ENCODE results near the gene BNC2.

The BNC2 gene

GRCh38 chr9:16597136-16597535, 273.3 kb downstream of the BNC2 start:
- no peak for DNase-seq (ENCODE audit: low read depth)

DNA sequence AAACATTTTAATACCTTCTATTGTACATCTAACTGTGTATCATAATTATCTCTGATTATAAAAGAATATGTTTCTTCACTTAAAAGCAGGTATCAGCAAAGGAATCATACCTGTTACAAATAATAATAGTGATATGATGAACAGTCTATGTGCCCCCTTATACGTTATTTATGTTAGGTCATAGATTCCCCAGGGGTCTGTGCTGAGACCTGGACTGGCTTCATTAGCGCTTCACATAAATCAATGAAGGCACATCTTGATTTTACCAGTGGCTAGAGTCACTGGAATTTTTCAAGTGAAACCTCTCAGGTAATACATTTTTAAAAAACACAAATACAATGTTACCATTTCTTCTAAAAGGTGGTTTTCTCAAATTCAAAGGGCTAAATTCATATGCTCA, 275.2 kb downstream of the BNC2 start:
- DNase-seq (ENCODE audit: low read depth), result no peak

DNA sequence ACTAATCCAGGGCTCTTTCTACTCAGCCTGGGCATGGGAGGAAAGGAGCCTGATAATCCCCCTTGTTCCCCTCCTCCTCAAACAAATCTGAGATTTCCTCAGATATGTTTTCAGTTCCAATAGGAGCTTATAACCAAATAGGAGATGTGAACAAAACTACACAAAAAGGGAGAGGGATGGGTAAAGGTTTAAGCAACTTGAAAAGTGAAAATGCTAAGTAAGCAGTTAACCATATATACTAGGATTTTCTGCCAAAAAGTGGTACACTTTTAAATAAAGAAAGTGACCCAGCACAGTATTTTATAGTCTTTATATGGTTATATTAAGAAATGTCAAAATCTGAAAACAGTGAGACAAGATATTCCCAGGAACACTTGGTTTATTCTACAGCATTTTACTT, 275.7 kb downstream of the BNC2 start:
- no peak for DNase-seq (ENCODE audit: low read depth)

DNA sequence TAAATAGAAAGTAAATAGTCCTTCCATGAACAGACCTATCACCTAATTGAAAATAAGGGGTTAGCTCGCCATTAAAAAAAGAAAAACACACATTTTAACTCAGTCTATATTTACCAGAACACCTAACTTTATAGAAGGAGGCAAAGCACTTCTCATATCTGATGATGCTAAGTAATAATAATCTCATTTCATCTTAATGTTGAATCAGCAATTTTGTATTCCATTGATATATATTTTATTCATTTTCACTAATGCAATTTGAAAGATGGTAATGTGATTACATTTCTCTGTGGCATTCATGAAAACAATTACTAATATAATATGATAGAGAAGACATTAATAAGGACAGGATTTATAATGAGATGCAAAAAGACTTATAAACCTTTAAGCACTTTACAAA, 276.7 kb downstream of the BNC2 start:
- DNase-seq (ENCODE audit: low read depth), result no peak

GRCh38 chr9:16591092-16591491, 279.4 kb downstream of the BNC2 start:
- DNase-seq (ENCODE audit: low read depth), result no peak

DNA sequence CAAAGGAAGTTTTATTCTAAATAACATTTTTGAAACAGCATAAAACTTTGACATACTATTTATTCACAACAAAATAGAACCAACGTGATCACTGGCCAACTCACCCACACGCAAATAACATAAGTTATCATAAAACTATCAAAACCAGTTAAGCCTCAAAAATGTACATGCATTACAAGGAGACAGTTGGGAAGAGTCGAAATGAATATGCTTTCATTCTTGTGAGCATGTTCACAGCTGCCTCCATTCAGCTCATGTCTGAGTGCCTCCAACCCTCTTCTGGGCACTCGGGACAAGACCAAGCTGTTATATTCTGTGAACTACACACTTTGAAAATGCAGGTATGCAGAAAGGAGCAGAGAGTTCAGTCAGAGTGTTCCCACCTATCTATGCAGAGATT, 284.9 kb downstream of the BNC2 start:
- no peak for DNase-seq (ENCODE audit: low read depth)

DNA sequence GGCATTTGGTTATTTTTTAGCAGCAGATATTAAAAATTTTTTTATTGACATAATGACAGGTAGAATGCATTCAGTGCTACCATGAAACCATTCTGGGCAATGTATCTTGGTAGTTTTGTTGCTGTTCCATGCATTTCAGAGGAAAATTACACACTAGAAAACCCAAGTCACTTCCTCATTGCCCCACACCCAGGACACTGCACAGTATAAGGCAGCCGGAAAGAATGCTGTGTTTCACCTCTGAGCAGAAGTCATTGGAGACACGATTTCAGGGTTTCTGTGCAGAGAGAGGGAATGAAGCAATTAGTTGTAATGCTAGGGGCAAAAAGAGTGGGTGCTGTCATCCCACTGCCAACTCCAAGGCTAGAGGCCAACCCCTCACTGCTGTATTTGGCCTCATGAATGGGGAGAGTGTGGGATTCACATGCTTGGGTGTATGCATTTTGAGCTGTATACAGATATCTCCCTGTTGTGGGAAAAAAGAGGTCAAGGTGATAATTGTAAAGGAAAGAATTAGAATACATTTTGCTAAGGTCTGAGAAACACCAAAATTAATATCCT, 290.5 kb downstream of the BNC2 start:
- DNase-seq (ENCODE audit: low read depth), result no peak

DNA sequence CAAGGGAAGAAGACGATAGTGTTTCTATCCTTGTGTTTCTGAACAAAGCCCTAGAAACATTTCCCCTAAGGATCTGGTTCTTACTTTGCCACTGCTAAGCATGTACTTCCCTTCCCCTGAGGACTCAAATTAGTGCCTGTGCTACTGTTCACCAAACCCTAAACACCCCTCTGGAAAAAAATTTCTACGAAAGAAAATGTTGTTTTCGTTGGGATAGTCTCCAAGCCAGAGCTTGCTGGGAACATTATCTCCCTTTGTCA, 294.6 kb downstream of the BNC2 start:
- no peak for DNase-seq (ENCODE audit: low read depth)

DNA sequence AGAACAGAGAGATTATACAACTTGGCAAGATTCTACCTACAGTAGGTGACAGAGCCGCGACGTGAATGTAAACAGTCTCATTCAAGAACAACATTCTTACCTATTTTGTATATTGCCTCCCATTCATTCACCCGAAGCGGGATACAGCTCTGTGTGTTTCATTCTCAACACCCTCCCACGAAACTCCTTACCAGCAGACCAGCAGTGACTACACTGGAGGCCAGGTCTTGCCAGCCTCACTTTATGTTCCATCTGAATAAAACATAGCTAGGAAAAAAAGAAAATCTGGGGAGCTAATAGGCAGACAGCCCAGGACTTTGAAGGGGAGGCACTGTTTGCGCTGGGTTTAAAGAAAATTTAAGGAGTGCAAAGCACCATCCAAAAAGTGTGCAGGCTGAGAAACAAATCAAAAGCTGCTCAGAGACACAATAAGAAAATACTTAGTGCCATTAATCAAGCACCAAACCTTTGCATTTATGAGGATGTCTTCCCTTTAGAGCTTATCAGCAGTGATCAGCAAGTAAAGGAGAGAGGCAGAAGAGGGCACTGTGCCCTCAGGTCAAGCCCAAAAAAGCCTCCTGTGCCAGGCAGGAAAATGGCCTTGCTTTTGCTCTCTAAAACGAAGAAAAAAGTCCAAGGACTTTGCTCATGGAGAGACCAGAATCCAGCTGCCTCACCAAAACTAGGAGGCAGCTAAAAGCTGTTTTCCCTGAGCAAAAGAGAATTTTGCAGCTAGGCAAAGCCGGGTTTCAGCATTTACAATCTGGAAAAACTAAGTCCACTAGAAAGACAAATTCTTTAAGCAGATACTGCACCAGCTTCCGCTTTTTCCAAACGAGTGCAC, 295.1 kb downstream of the BNC2 start:
- no peak for DNase-seq (ENCODE audit: low read depth)

DNA sequence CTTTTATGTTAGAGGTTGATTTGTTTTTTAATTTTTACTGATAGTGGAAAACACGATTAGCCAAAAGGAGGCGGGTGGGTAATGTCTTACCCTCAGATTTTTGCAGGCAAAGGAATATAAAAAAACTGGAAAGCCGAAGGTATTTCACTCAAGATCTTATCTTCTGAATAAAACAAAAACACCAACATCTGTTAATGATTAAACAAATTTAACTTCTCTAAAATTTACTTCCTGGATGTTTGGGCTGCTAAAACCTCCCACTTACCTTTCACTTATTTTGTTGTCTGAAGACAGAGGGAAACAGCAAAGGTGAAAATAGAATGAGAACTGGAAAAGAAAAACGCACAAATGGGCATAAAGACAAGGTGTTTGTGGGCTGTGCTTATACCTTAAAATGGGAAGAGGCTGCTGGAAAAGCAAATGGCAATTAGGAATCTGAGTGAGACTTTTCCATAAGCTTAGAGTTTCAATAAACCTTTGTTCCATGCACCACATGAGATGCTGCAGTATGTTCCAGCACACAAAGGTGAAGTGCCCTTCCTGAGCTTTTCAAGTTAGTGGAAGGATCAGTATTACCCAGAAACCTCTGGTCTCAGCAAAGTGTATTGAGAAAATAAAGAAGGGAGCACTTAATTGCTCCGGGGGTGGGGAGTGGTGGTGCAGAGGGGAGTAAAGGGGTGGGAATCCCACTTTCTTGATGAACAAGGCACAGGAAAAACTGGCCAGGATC, 298.3 kb downstream of the BNC2 start:
- no peak for DNase-seq (ENCODE audit: low read depth)

GRCh38 chr9:16571127-16571802, 299.2 kb downstream of the BNC2 start:
- no peak for DNase-seq (ENCODE audit: low read depth)

DNA sequence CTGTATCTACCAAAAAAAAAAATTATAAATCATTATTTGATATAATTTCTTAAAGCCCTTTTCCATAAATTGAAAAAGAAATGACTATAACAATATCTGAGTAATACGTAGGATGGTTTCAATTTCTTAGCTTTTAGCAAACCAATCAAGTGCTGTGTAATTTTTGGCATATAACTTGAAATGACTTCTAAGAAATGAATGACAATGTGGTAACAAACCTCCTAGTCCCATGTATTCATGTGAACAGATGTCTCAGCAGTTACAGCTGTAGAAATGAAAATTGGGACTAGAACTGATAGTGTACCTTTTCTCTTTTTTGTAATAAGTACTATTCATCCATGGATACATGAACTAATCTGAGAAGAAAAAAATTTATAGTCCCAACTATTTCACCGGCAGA, 307.0 kb downstream of the BNC2 start:
- no peak for DNase-seq (ENCODE audit: low read depth)

GRCh38 chr9:16561121-16561520, 309.3 kb downstream of the BNC2 start:
- DNase-seq (ENCODE audit: low read depth), result no peak

DNA sequence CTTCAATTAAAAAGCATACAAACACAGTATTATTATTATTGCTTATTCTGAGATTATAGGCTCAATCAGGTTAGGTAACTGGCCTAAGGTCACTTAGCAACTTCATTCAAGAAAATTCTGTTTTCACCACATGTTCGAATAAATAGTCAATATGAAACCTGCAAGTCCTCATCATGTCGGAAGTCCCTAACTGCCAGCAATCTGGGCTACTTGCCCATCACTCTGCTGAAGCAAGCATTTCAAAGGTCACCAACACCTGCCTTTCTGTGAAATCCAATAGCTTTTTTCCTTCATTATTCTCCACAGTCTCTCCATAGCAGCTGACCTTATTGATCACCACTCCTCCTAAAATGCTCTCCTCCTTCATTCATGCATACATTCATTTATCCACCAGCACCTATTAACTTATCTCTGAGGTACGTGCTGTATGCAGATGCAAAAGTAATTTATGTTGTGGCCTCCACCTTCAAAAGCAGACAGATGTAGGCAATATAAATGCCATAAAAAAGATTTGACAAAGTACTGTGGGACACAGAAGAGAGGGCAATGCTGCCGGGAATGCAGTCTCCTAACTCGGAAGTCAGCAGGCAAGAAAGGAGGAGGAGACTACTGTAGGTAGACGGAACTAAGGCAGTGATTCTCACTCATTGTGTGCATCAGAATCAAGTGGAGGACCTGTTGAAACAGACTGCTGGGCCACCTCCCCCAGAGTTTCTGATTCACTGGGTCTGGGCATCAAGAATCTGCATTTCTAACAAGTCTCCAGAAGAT, 310.9 kb downstream of the BNC2 start:
- no peak for DNase-seq (ENCODE audit: low read depth)

DNA sequence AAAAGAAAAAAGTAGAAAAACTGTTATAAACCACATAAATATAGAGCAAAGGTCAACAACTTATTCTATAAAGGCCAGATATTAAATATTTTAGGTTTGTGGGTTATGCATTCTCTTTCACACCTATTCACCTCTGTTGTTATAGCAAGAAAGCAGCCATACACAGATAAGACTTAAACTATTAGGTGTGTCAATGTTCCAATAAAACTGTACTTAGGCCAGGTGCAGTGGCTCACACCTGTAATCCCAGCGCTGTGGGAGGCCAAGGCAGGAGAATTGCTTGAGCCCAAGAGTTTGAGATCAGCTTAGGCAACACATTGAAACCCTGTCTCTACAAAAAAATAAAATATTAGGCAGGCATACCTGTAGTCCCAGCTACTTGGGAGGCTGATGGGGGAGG, 314.7 kb downstream of the BNC2 start:
- DNase-seq (ENCODE audit: low read depth), result no peak

- no peak for DNase-seq (ENCODE audit: low read depth)
These were observed 316.5 kb downstream of the BNC2 start for GRCh38 chr9:16553869-16554540.

- DNase-seq (ENCODE audit: low read depth), result no peak
These were observed 318.2 kb downstream of the BNC2 start for GRCh38 chr9:16552252-16552651.

GRCh38 chr9:16551692-16552091, 318.8 kb downstream of the BNC2 start:
- DNase-seq (ENCODE audit: low read depth), result no peak

GRCh38 chr9:16545639-16546038, 324.8 kb downstream of the BNC2 start:
- no peak for DNase-seq (ENCODE audit: low read depth)

DNA sequence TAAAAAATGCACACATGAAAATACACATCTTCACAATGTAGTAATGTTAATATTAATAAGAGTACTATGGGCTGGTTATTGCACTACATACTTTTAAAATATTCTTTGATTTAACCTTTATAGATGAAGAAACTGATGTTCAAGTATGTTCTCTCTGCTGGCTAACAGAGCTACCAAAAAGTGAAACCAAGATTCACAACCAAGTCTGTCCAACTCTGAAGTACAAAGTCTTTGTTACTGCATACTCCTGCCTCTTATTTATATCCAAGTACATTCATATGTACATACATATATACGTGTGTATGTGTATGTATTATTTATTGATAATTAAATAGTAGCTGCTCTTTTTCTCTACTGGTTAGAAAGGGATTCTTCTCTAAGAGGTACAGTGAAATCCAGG, 325.6 kb downstream of the BNC2 start:
- DNase-seq (ENCODE audit: low read depth), result no peak

DNA sequence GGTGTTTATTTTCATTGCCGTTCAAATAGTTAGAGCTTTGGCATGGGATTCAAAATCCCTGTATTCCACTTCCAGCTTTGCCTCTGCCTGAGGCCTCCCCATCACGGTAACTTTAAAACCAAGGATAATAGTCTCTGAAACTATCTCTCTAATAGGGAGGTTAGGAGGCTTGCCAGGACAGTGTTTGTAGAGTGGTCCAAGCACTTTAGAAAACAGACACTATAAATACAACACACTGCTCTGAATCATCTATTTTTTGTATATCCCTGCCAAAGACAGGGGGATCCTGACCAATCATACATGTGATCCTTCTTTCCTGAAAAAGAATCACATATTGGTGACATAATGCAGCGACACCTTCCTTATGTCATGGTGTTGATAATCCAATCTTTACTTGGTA, 326.8 kb downstream of the BNC2 start:
- DNase-seq (ENCODE audit: low read depth), result no peak

DNA sequence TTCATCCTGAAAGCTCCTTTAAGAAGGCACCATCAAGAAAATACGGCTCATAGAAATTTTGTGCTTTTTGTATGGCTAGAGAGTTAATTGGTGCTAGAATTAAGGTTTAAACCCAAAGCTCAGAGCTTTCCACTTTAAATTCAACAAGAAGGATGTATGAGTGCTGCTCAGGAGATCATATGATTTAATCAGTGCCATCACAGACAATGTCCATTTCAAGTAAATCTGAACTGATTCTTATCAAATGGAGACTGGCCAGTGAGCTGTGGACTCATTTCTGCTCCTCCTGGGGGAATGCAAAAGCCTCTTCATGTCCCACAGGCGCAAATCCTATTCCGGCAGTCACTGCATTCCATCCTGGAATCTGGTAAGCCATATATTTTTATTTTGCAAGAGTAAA, 327.2 kb downstream of the BNC2 start:
- DNase-seq (ENCODE audit: low read depth), result no peak
